Endodermal cell (in vitro differentiated cells): Measurements from ENCODE around the gene TIGAR. TPM values are rescaled to one million over a fixed set of nuclear protein-coding genes. Genes with fewer than 3 reads are reported as not detected.

Experiments
- DNase-seq: peaks from one replicate; pipeline ENCODE4 v3.0.0-alpha.2; 2017
- H3K27ac ChIP-seq: 2 replicates; pipeline ENCODE4 v1.5.1; 2013; ENCODE audit warnings: mild to moderate bottlenecking, low read depth, low read length, moderate library complexity
- H3K27me3 ChIP-seq: 2 replicates; pipeline ENCODE4 v1.6.1; 2013; ENCODE audit warnings: mild to moderate bottlenecking, low read length, moderate library complexity; ENCODE audit not compliant: insufficient read depth, control insufficient read depth, poor library complexity, severe bottlenecking
- H3K36me3 ChIP-seq: 2 replicates; pipeline ENCODE4 v1.7.0; 2013; ENCODE audit warnings: mild to moderate bottlenecking, low read length, moderate library complexity; ENCODE audit not compliant: control insufficient read depth, insufficient read depth
- H3K4me1 ChIP-seq: one replicate; pipeline ENCODE4 v1.7.0; 2013; ENCODE audit warnings: low read length; ENCODE audit not compliant: control insufficient read depth, insufficient read depth
- H3K4me3 ChIP-seq: 2 replicates; pipeline ENCODE4 v1.5.1; 2013; ENCODE audit warnings: mild to moderate bottlenecking, low read length, moderate library complexity
- H3K9ac ChIP-seq: 2 replicates; pipeline ENCODE4 v1.6.1; 2013; ENCODE audit warnings: mild to moderate bottlenecking, low read length, moderate library complexity; ENCODE audit not compliant: poor library complexity, severe bottlenecking; ENCODE audit errors: extremely low read depth
- H3K9me3 ChIP-seq: 2 replicates; pipeline ENCODE4 v1.6.1; 2013; ENCODE audit warnings: mild to moderate bottlenecking, low read length, moderate library complexity; ENCODE audit not compliant: control insufficient read depth
- H3K27ac Mint-ChIP-seq: 2 replicates; pipeline ENCODE4 v1.8.0; 2020; ENCODE audit warnings: mixed read lengths
- H3K27me3 Mint-ChIP-seq: 2 replicates; pipeline ENCODE4 v1.8.0; 2021; ENCODE audit warnings: mild to moderate bottlenecking, mixed read lengths; ENCODE audit not compliant: insufficient read depth
- H3K36me3 Mint-ChIP-seq: 2 replicates; pipeline ENCODE4 v1.8.0; 2020; ENCODE audit warnings: low read depth, mixed read lengths
- H3K4me1 Mint-ChIP-seq: 2 replicates; pipeline ENCODE4 v1.8.0; 2020; ENCODE audit warnings: mixed read lengths
- H3K4me3 Mint-ChIP-seq: 2 replicates; pipeline ENCODE4 v1.8.0; 2020; ENCODE audit warnings: mild to moderate bottlenecking, moderate library complexity, mixed read lengths
- H3K9me3 Mint-ChIP-seq: 2 replicates; pipeline ENCODE4 v1.8.0; 2020; ENCODE audit warnings: mild to moderate bottlenecking, mixed read lengths
- WGBS, 2 experiments: methylation state at CpG; one replicate each; pipeline versions ENCODE4 v1.1.5 to v1.1.7; 2013; ENCODE audit warnings: missing lambda C conversion rate in 2 of 2, mixed read lengths in 1 of 2; ENCODE audit not compliant: insufficient coverage in 1 of 2, insufficient read length in 1 of 2; 5-methylcytosine and 5-hydroxymethylcytosine counted together
- total RNA-seq, 2 donors: library from RNA; stranded (reverse); fragmentation: NEBNext Ultra II Directional in 1 of 2; extraction: Animal tissue kit (Norgen Biotek cat#: 25700) in 1 of 2; gene quantifications; 2 replicates in 1 of 2; 3 replicates in 1 of 2; pipeline ENCODE4 v1.2.1, GENCODE V29; 2021
- TF ChIP-seq, protein P1 (sequence below): fragments of 200-600 bp; sonication (generic); conservative IDR thresholded peaks from 2 replicates; pipeline ENCODE4 v1.5.0; 2021; ENCODE audit warnings: antibody characterized with exemption, mild to moderate bottlenecking

The TIGAR gene
- total RNA-seq, 2 donors from 2014 or later, result 19.2 to 41.3 TPM

DNA sequence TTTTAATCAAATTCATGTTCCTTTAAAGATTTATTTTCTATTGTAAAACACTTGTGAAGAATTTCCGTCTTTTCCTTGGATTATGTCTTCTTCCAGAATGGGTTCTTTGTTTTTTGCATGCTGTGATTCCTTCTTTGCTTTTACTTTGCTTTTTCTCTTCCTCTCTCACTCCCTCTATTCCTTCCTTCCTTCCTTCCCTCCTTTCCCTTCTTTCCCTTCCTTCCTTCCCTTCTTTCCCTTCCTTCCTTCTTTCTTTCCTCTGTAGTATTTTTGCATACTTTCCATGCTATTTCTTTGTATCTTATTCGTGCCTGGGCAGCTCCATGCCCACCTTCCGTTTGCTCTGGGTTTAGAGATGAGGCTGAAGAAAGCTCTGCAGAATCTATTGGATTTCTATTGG is 80.1 kb downstream of the TIGAR start:
- H3K36me3 Mint-ChIP-seq, result no peaks in the 10 kb centered on the region
- DNase-seq, result no peak
- no peak overlapping the region for H3K27ac ChIP-seq
- H3K9me3 Mint-ChIP-seq, result peaks cover 9% of the 10 kb centered on the region
- H3K27ac Mint-ChIP-seq, result no peak overlapping the region
- H3K36me3 ChIP-seq, result no peaks in the 10 kb centered on the region
- TF ChIP-seq, protein P1, sequence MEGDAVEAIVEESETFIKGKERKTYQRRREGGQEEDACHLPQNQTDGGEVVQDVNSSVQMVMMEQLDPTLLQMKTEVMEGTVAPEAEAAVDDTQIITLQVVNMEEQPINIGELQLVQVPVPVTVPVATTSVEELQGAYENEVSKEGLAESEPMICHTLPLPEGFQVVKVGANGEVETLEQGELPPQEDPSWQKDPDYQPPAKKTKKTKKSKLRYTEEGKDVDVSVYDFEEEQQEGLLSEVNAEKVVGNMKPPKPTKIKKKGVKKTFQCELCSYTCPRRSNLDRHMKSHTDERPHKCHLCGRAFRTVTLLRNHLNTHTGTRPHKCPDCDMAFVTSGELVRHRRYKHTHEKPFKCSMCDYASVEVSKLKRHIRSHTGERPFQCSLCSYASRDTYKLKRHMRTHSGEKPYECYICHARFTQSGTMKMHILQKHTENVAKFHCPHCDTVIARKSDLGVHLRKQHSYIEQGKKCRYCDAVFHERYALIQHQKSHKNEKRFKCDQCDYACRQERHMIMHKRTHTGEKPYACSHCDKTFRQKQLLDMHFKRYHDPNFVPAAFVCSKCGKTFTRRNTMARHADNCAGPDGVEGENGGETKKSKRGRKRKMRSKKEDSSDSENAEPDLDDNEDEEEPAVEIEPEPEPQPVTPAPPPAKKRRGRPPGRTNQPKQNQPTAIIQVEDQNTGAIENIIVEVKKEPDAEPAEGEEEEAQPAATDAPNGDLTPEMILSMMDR, result no peak
- H3K4me1 ChIP-seq, result no peaks in the 10 kb centered on the region
- peaks cover 15% of the 10 kb centered on the region for H3K27me3 Mint-ChIP-seq
- H3K9me3 ChIP-seq, result no peaks in the 10 kb centered on the region
- H3K4me3 ChIP-seq, result no peak overlapping the region
- H3K4me1 Mint-ChIP-seq, result peaks cover 3% of the 10 kb centered on the region
- H3K9ac ChIP-seq, result no peak overlapping the region
- H3K27me3 ChIP-seq, result no peaks in the 10 kb centered on the region
- 77 to 87% methylated on average over 2 to 3 of the region's 3 CpGs for WGBS, 2 experiments
- H3K4me3 Mint-ChIP-seq, result no peak overlapping the region

DNA sequence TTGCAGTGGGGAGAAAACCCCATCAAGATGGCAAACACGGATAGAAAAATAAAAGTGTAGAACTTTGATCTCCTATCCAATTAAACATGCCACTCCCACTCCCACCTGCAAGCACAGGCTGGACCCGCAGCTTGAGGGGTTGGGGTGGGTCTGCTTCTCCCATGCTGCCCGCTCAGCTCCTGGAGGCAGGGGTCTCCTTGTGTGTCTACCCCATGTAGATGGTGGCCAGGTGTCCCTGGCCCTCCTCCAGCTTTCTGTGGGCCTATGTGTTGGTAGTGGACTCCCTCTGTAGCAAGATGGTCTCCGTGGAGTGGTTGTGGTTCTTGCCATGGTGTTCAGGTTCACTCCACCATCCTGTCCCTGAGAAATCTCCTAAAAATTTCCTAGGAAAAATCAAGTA is 82.0 kb downstream of the TIGAR start:
- H3K4me1 ChIP-seq, result no peaks in the 10 kb centered on the region
- Mint-ChIP-seq H3K27ac (no peak overlapping the region), H3K36me3 (no peaks in the 10 kb centered on the region), H3K4me3 (no peak overlapping the region), H3K4me1 (peaks cover 3% of the 10 kb centered on the region), H3K27me3 (peaks cover 15% of the 10 kb centered on the region), H3K9me3 (peaks cover 9% of the 10 kb centered on the region)
- 47 to 76% methylated on average over 2 to 4 of the region's 4 CpGs for WGBS, 2 experiments
- no peaks in the 10 kb centered on the region for H3K27me3 ChIP-seq
- H3K9me3 ChIP-seq, result no peaks in the 10 kb centered on the region
- no peak overlapping the region for H3K4me3 ChIP-seq
- no peak overlapping the region for H3K27ac ChIP-seq
- no peak overlapping the region for H3K9ac ChIP-seq
- no peak for DNase-seq
- TF ChIP-seq, protein P1, result no peak
- no peaks in the 10 kb centered on the region for H3K36me3 ChIP-seq

Other genes starting within 250 kb of the TIGAR start
- 100 to 1,000 TPM; 286 to 362 TPM for gene CCND2, start 47.5 kb upstream of the TIGAR start, total RNA-seq
- under 1 TPM; 0.33 to 0.44 TPM for gene FGF23, start 58.5 kb downstream of the TIGAR start, total RNA-seq
- gene FGF6, start 124.6 kb downstream of the TIGAR start, total RNA-seq, result not detected
- 10 to 100 TPM; 58.3 to 77.8 TPM for gene RAD51AP1, start 217.7 kb downstream of the TIGAR start, total RNA-seq
- 10 to 100 TPM; 10.9 to 16.6 TPM for gene DYRK4, start 241.0 kb downstream of the TIGAR start, total RNA-seq